ENCODE measurements around the gene WDR54.

- no peak for TF ChIP-seq POLR2AphosphoS5 (IDR thresholded peaks at IDR 0.05; ENCODE audit: low read depth, low read length)
- TF ChIP-seq POLR2A (IDR thresholded peaks at IDR 0.05; ENCODE audit: low read depth, low read length) = no peak
- no peak for TF ChIP-seq TAF1 (IDR thresholded peaks at IDR 0.05; ENCODE audit: borderline replicate concordance, low read depth, low read length)
Measured at GRCh38 chr2:74384051-74384450, 37.5 kb upstream of the WDR54 start.
